HG03039 (cell line): Measurements from ENCODE around the gene DAPK1.

Experiments used
- ATAC-seq: cut with Tn5 transposase; IDR thresholded peaks from one replicate; pipeline ENCODE4 v1.9.1; 2021; ENCODE audit warnings: mild to moderate bottlenecking, moderate library complexity; ENCODE audit not compliant: unreplicated experiment

DAPK1 gene

GRCh38 chr9:87704342-87704741 lies 206.7 kb downstream of the DAPK1 start:
- no peak for ATAC-seq

DNA sequence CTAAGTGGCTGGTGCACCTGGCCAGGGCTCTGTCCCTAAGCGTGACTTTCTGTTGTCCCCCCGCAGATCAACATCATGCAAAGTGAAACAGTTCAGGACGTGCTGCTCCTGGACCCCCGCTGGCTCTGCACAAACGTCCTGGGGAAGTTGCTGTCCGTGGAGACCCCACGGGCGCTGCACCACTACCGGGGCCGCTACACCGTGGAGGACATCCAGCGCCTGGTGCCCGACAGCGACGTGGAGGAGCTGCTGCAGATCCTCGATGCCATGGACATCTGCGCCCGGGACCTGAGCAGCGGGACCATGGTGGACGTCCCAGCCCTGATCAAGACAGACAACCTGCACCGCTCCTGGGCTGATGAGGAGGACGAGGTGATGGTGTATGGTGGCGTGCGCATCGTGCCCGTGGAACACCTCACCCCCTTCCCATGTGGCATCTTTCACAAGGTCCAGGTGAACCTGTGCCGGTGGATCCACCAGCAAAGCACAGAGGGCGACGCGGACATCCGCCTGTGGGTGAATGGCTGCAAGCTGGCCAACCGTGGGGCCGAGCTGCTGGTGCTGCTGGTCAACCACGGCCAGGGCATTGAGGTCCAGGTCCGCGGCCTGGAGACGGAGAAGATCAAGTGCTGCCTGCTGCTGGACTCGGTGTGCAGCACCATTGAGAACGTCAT lies 208.5 kb downstream of the DAPK1 start:
- ATAC-seq: no peak

DNA sequence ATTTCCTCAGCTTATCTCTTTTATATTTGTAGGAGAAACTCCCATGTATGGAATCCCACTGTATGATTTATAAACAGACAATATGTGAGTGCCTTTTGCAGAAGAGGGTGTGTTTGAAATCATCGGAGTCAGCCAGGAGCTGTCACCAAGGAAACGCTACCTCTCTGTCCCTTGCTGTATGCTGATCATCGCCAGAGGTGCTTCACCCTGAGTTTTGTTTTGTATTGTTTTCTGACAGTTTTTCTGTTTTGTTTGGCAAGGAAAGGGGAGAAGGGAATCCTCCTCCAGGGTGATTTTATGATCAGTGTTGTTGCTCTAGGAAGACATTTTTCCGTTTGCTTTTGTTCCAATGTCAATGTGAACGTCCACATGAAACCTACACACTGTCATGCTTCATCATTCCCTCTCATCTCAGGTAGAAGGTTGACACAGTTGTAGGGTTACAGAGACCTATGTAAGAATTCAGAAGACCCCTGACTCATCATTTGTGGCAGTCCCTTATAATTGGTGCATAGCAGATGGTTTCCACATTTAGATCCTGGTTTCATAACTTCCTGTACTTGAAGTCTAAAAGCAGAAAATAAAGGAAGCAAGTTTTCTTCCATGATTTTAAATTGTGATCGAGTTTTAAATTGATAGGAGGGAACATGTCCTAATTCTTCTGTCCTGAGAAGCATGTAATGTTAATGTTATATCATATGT lies 210.3 kb downstream of the DAPK1 start:
- ATAC-seq: no peak

DNA sequence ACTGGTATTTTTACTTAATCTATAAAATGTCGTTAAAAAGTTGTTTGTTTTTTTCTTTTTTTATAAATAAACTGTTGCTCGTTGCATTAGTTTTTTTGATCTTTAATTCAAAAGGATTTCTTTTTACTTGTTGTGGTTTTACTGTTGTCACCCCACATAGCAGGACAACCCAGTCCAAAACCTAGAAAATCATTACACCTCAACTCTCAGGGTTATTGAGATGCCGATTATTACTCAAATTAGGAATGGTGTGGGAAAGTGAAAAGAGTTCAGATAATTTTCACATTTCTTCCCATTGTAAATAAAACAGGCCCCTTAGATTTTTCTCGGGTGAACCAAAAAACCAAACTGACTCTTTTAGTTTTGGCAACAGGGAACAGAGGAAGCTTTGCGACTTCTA lies 210.9 kb downstream of the DAPK1 start:
- no peak for ATAC-seq

- ATAC-seq: no peak
Measured at GRCh38 chr9:87708986-87709728, 211.5 kb downstream of the DAPK1 start.

- ATAC-seq: no peak
Measured at GRCh38 chr9:87710443-87710842, 212.8 kb downstream of the DAPK1 start.

DNA sequence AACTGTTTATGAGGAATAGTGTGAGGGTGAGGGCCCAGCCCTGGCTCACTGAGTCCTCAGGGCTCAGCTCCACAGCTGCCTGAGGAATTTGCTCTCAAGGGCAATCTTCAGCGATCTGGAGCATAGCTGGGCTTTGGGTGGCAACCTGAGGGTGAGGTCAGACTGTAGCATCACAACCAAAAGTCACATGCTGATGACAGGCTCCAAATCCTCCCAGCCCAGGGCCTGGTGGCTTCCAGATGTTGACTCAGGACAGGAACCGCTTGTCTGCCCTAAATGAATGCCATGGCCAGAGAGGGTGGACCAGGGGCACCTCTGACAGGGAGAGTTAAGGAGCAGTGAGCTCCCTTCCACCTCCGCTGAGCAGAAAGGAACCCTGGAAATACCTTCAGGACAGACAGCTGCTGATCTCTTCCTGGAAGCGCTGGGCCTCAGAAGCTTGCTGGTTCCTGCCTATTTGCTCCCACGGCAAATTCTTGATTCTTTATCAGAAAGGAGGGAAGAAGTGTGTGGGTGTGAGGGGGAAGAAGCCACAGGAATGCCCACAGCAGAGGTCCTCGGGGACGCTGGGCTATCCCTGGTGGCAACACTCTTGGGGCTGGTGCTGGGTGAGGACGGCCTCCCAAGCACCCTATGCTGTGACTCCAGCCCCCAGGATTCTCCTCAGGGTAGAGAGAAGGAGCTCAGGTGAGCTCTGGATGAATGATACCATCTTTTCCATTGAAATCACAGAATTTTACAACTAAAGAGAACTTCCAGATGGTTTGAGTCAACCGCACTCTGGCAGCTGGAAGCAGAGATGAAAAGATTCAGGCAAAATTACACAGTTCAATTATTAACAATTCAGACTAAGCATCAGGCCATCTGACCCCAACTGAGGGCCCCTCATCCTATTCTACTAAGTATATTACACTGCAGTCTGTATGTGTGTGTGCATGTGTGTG lies 214.5 kb downstream of the DAPK1 start:
- no peak for ATAC-seq

- ATAC-seq: no peak
Measured at GRCh38 chr9:87712801-87713277, 215.2 kb downstream of the DAPK1 start.

DNA sequence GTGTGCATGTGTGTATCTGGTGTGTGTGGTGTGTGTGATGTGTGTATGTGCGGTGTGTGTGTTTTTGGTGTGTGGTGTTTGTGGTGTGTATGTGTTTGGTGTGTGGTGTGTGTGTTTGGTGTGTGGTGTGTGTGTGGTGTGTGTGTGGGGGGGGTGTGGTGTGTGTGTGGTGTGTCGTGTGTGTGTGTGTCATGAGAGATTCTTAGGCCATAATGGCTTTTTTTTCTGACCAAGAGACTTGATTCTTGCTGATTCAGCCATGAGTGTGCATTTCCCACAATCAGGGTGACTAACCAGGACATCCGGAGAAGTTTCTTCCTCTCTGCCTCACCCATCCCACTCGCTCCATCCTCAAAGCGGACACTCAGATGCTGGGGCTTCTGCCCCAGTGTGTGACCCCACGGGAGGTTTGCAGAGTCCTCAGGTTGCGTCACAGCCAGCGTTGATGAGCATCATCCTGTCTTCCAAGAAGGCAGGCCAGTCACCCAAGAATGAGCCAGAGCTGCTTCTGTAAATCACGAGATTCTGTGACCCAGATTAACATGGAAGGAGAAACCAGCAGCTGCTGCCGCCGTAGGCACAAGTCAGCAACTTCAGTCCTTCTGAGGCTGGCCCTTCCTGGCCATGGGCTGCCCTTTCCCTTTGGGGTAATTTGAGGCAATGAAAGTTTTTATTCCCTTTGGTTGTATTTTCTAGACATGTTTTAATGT lies 215.8 kb downstream of the DAPK1 start:
- ATAC-seq: no peak

GRCh38 chr9:87713988-87714330 lies 216.3 kb downstream of the DAPK1 start:
- ATAC-seq: no peak

- ATAC-seq: no peak
Measured at GRCh38 chr9:87714819-87715218, 217.2 kb downstream of the DAPK1 start.

DNA sequence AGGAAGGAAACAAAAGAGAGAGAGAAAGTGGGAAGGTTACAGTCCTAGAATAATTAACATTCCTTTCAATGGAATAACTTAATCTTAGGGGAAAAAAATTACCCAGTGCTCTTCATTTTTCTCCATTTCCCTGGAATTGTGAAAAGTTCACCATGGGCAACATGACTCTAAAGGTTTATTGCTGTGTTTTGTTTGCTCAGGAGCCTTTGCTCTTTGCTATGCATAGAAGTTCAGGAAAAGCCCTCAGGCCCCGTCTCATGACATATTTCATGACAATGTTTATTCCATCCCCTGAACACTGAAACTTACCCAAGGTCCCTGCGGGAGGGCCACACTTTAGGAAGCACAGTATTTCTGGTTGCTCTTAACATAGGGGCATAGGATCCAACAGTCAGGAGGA lies 218.5 kb downstream of the DAPK1 start:
- no peak for ATAC-seq

GRCh38 chr9:87717456-87717855 lies 219.8 kb downstream of the DAPK1 start:
- no peak for ATAC-seq

GRCh38 chr9:87718231-87718630 lies 220.6 kb downstream of the DAPK1 start:
- ATAC-seq: no peak

GRCh38 chr9:87718852-87719612 lies 221.4 kb downstream of the DAPK1 start:
- no peak for ATAC-seq

GRCh38 chr9:87720173-87720572 lies 222.5 kb downstream of the DAPK1 start:
- ATAC-seq: no peak

GRCh38 chr9:87722393-87723088 lies 224.9 kb downstream of the DAPK1 start:
- ATAC-seq: no peak

GRCh38 chr9:87725356-87725899 lies 227.8 kb downstream of the DAPK1 start:
- ATAC-seq: no peak
